Prostate gland (tissue), 2 donors: ENCODE data around the gene GM2A. TPM values are rescaled to one million over a fixed set of nuclear protein-coding genes. Genes with fewer than 3 reads are reported as not detected.
A peak's percentile ranks its signal among the peaks of the same experiment; 100 is the strongest.
"Not testable (repeated sequence)": the region's sequence is repeated elsewhere in the genome, so short reads cannot be mapped to it uniquely, and the experiment has no call there.

Experiments
- DNase-seq: peaks from one replicate; pipeline ENCODE4 v3.0.0-alpha.2; 2019; ENCODE audit warnings: low spot score
- H3K27ac ChIP-seq, 2 donors: fragments of 200-600 bp; sonication (generic); 2 replicates each; pipeline ENCODE4 v1.5.1; 2017 to 2019
- H3K27me3 ChIP-seq: fragments of 200-600 bp; sonication (generic); replicated peaks from 2 replicates; pipeline ENCODE4 v1.5.1; 2019; ENCODE audit not compliant: insufficient read depth
- H3K36me3 ChIP-seq, 2 donors: fragments of 200-600 bp; sonication (generic); 1 replicate in 1 of 2; 2 replicates in 1 of 2; pipeline versions ENCODE4 v1.5.1 to v1.8.1; 2017 to 2019
- H3K4me1 ChIP-seq: fragments of 200-600 bp; sonication (generic); replicated peaks from 2 replicates; pipeline ENCODE4 v1.5.1; 2019
- H3K4me3 ChIP-seq, 2 donors: fragments of 200-600 bp; sonication (generic); 2 replicates each; pipeline ENCODE4 v1.5.1; 2017 to 2019
- H3K9me3 ChIP-seq: fragments of 200-600 bp; sonication (generic); 2 replicates; pipeline ENCODE4 v1.5.1; 2017
- POLR2A ChIP-seq: fragments of 450-650 bp; IDR thresholded peaks from one replicate; pipeline ENCODE4 v1.6.1; 2016; ENCODE audit warnings: antibody characterized with exemption, mild to moderate bottlenecking
- POLR2AphosphoS5 ChIP-seq: sonication (generic); formaldehyde crosslinking; IDR thresholded peaks from one replicate; pipeline ENCODE4 v1.6.1; 2017; ENCODE audit warnings: antibody characterized with exemption
- WGBS: methylation state at CpG from one replicate; pipeline ENCODE4 v1.1.5; 2018; 5-methylcytosine and 5-hydroxymethylcytosine counted together
- intact Hi-C: fragments of 100-400 bp; cut with DNase I; formaldehyde crosslinking; loops from one replicate; pipeline ENCODE4 v1.14.2; 2022
- total RNA-seq, 2 donors: library from RNA; depleted of rRNA; stranded (reverse); fragments of >200 nt; gene quantifications; one replicate each; pipeline ENCODE4 v1.1.0, GENCODE V29; 2016
- TF ChIP-seq, protein P1 (sequence below), 4 experiments: fragments of 200-600 bp in 2 of 4; fragments of 450-650 bp in 2 of 4; sonication (generic) in 2 of 4; IDR thresholded peaks; 1 replicate in 3 of 4; 2 replicates in 1 of 4; pipeline ENCODE4 v1.5.1; 2016 to 2019; ENCODE audit warnings: antibody characterized with exemption in 4 of 4, mild to moderate bottlenecking in 2 of 4, moderate library complexity in 2 of 4

The GM2A gene
- total RNA-seq, 2 donors from 2014 or later: 48.9 to 60.0 TPM

- TF ChIP-seq, protein P1, sequence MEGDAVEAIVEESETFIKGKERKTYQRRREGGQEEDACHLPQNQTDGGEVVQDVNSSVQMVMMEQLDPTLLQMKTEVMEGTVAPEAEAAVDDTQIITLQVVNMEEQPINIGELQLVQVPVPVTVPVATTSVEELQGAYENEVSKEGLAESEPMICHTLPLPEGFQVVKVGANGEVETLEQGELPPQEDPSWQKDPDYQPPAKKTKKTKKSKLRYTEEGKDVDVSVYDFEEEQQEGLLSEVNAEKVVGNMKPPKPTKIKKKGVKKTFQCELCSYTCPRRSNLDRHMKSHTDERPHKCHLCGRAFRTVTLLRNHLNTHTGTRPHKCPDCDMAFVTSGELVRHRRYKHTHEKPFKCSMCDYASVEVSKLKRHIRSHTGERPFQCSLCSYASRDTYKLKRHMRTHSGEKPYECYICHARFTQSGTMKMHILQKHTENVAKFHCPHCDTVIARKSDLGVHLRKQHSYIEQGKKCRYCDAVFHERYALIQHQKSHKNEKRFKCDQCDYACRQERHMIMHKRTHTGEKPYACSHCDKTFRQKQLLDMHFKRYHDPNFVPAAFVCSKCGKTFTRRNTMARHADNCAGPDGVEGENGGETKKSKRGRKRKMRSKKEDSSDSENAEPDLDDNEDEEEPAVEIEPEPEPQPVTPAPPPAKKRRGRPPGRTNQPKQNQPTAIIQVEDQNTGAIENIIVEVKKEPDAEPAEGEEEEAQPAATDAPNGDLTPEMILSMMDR (IDR thresholded peaks at IDR 0.05): no peak
- TF ChIP-seq POLR2AphosphoS5: no peak
- TF ChIP-seq POLR2A: no peak
- Histone ChIP-seq H3K27me3 (no peaks in the 10 kb centered on the region), H3K27ac (no peak overlapping the region), H3K9me3 (no peaks in the 10 kb centered on the region), H3K4me1 (no peaks in the 10 kb centered on the region), H3K36me3 (no peaks in the 10 kb centered on the region), H3K4me3 (no peak overlapping the region)
- DNase-seq: no peak
- WGBS: 95% methylated on average over 4 of the region's 4 CpGs
- intact Hi-C loops: loop anchor here (10.0 kb wide), 1 partner anchor 423 kb away; no protein-coding TSS in a partner anchor
Observed at GRCh38 chr5:151251621-151252020, 1.4 kb upstream of the GM2A start.

- Histone ChIP-seq H3K9me3 (no peaks in the 10 kb centered on the region), H3K4me3 (peak overlapping the region; percentile 51 to 63), H3K4me1 (no peaks in the 10 kb centered on the region), H3K27ac (peak overlapping the region; percentile 55 to 65), H3K36me3 (no peaks in the 10 kb centered on the region), H3K27me3 (no peaks in the 10 kb centered on the region)
- WGBS: 16% methylated on average over 5 of the region's 5 CpGs
- intact Hi-C loops: loop anchor here (10.0 kb wide), 1 partner anchor 421 kb away; no protein-coding TSS in a partner anchor
- DNase-seq: no peak
- TF ChIP-seq POLR2AphosphoS5 (no peak), POLR2A (no peak)
- TF ChIP-seq, protein P1 (IDR thresholded peaks at IDR 0.05): no peak
Observed at GRCh38 chr5:151253605-151253950, 593 bp downstream of the GM2A start.

GRCh38 chr5:151254556-151254955, 1.6 kb downstream of the GM2A start:
- Histone ChIP-seq H3K27ac (no peak overlapping the region), H3K4me3 (no peak overlapping the region), H3K4me1 (no peaks in the 10 kb centered on the region), H3K9me3 (no peaks in the 10 kb centered on the region), H3K27me3 (no peaks in the 10 kb centered on the region), H3K36me3 (no peaks in the 10 kb centered on the region)
- WGBS: 62% methylated on average over 1 of the region's 1 CpG
- no peak for DNase-seq
- TF ChIP-seq POLR2A (no peak), POLR2AphosphoS5 (no peak)
- TF ChIP-seq, protein P1 (IDR thresholded peaks at IDR 0.05): no peak
- intact Hi-C loops: loop anchor here (10.0 kb wide), 1 partner anchor 420 kb away; no protein-coding TSS in a partner anchor

GRCh38 chr5:151254990-151255389, 2.0 kb downstream of the GM2A start:
- H3K36me3 ChIP-seq, H3K9me3 ChIP-seq, H3K4me3 ChIP-seq, DNase-seq, H3K27ac ChIP-seq, H3K27me3 ChIP-seq, H3K4me1 ChIP-seq: not testable (repeated sequence)
- over 99% methylated on average over 5 of the region's 5 CpGs for WGBS
- intact Hi-C loops: loop anchor here (10.0 kb wide), 1 partner anchor 420 kb away; no protein-coding TSS in a partner anchor

- intact Hi-C loops: loop anchor here (10.0 kb wide), 1 partner anchor 419 kb away; no protein-coding TSS in a partner anchor
- no peak overlapping the region for H3K4me3 ChIP-seq
- no peaks in the 10 kb centered on the region for H3K4me1 ChIP-seq
Observed at GRCh38 chr5:151255621-151256286, 2.8 kb downstream of the GM2A start.

More at GRCh38 chr5:151255621-151256286, 2.8 kb downstream of the GM2A start:
- Histone ChIP-seq H3K27me3 (no peaks in the 10 kb centered on the region), H3K9me3 (no peaks in the 10 kb centered on the region), H3K36me3 (no peaks in the 10 kb centered on the region), H3K27ac (no peak overlapping the region)
- no peak for TF ChIP-seq POLR2AphosphoS5
- no peak for TF ChIP-seq POLR2A
- TF ChIP-seq, protein P1 (IDR thresholded peaks at IDR 0.05): no peak
- no peak for DNase-seq
- WGBS: 81% methylated on average over 3 of the region's 3 CpGs
